CD14-positive monocyte (primary cell): ENCODE measurements around the gene DOCK1. TPM values are rescaled to one million over a fixed set of nuclear protein-coding genes. Genes with fewer than 3 reads are reported as not detected.

Experiments used
- DNase-seq, 3 donors: peaks; one replicate each; pipeline ENCODE4 v3.0.0-alpha.2; 2011 to 2022
- H2AFZ ChIP-seq: 2 replicates; pipeline ENCODE4 v1.6.0; 2012; ENCODE audit warnings: mild to moderate bottlenecking, low read depth, low read length, inconsistent platforms; ENCODE audit not compliant: insufficient read depth, poor library complexity, severe bottlenecking
- H3K27ac ChIP-seq, 2 donors: 1 replicate in 1 of 2; 2 replicates in 1 of 2; pipeline ENCODE4 v1.5.1; 2012 to 2013; ENCODE audit warnings: low read length in 2 of 2, control low read depth in 1 of 2, inconsistent platforms in 1 of 2, low read depth in 1 of 2, mild to moderate bottlenecking in 1 of 2
- H3K27me3 ChIP-seq, 2 donors: one replicate each; pipeline versions ENCODE4 v1.6.0 to v1.6.1; 2011 to 2013; ENCODE audit warnings: low read length in 2 of 2; ENCODE audit not compliant: control insufficient read depth in 2 of 2, insufficient read depth in 2 of 2
- H3K36me3 ChIP-seq, 2 donors: replicated peaks in 1 of 2; 1 replicate in 1 of 2; 2 replicates in 1 of 2; pipeline versions ENCODE4 v1.5.1 to v1.6.1; 2012 to 2013; ENCODE audit warnings: low read length in 2 of 2, control low read depth in 1 of 2, inconsistent platforms in 1 of 2, mild to moderate bottlenecking in 1 of 2; ENCODE audit not compliant: insufficient read depth in 2 of 2, control insufficient read depth in 1 of 2
- H3K4me1 ChIP-seq, 2 donors: 1 replicate in 1 of 2; 2 replicates in 1 of 2; pipeline versions ENCODE4 v1.5.1 to v1.6.1; 2012 to 2013; ENCODE audit warnings: low read length in 2 of 2, control low read depth in 1 of 2, inconsistent platforms in 1 of 2, mild to moderate bottlenecking in 1 of 2, moderate library complexity in 1 of 2; ENCODE audit not compliant: insufficient read depth in 2 of 2, control insufficient read depth in 1 of 2
- H3K4me2 ChIP-seq: replicated peaks from 2 replicates; pipeline ENCODE3; 2012; ENCODE audit warnings: low read length, moderate library complexity, mild to moderate bottlenecking; ENCODE audit not compliant: poor library complexity, severe bottlenecking; ENCODE audit errors: extremely low read depth
- H3K4me3 ChIP-seq, 3 experiments: fragments of 200-600 bp in 1 of 3; sonication (generic) in 1 of 3; replicated peaks in 1 of 3; 1 replicate in 2 of 3; 2 replicates in 1 of 3; pipeline ENCODE4 v1.5.1; 2011 to 2013; ENCODE audit warnings: low read length in 3 of 3, mild to moderate bottlenecking in 3 of 3, control low read depth in 2 of 3, low read depth in 2 of 3, inconsistent platforms in 1 of 3, moderate library complexity in 1 of 3
- H3K79me2 ChIP-seq: 2 replicates; pipeline ENCODE4 v1.6.0; 2012; ENCODE audit warnings: mild to moderate bottlenecking, control low read depth, inconsistent platforms, low read length, moderate library complexity; ENCODE audit not compliant: insufficient read depth
- H3K9ac ChIP-seq: 2 replicates; pipeline ENCODE4 v1.6.0; 2017; ENCODE audit warnings: low read length, mild to moderate bottlenecking; ENCODE audit not compliant: insufficient read depth, poor library complexity, severe bottlenecking
- H3K9me3 ChIP-seq, 2 donors: replicated peaks in 1 of 2; 1 replicate in 1 of 2; 2 replicates in 1 of 2; pipeline versions ENCODE4 v1.5.1 to v1.6.1; 2012 to 2013; ENCODE audit warnings: low read length in 2 of 2, control low read depth in 1 of 2; ENCODE audit not compliant: control insufficient read depth in 1 of 2, insufficient read depth in 1 of 2
- H4K20me1 ChIP-seq: 2 replicates; pipeline ENCODE4 v1.6.0; 2012; ENCODE audit warnings: mild to moderate bottlenecking, low read length, control low read depth, moderate library complexity; ENCODE audit not compliant: insufficient read depth
- H3K27ac Mint-ChIP-seq, 7 donors: one replicate each; pipeline ENCODE4 v1.8.0; 2020; ENCODE audit warnings: mild to moderate bottlenecking in 7 of 7, mixed read lengths in 7 of 7, moderate library complexity in 6 of 7, inconsistent platforms in 2 of 7
- H3K27me3 Mint-ChIP-seq, 3 donors: one replicate each; pipeline ENCODE4 v1.8.0; 2021 to 2022; ENCODE audit warnings: low read depth in 3 of 3, mild to moderate bottlenecking in 3 of 3, mixed read lengths in 3 of 3, moderate library complexity in 3 of 3, inconsistent platforms in 1 of 3
- H3K36me3 Mint-ChIP-seq, 2 donors: one replicate each; pipeline ENCODE4 v1.8.0; 2020; ENCODE audit warnings: mixed read lengths in 2 of 2, inconsistent platforms in 1 of 2, mild to moderate bottlenecking in 1 of 2
- H3K4me1 Mint-ChIP-seq: one replicate; pipeline ENCODE4 v1.8.0; 2020; ENCODE audit warnings: mild to moderate bottlenecking, mixed read lengths
- H3K4me3 Mint-ChIP-seq, 2 donors: one replicate each; pipeline ENCODE4 v1.8.0; 2020; ENCODE audit warnings: mild to moderate bottlenecking in 2 of 2, mixed read lengths in 2 of 2, moderate library complexity in 1 of 2
- H3K9me3 Mint-ChIP-seq, 7 donors: one replicate each; pipeline ENCODE4 v1.8.0; 2020 to 2022; ENCODE audit warnings: mixed read lengths in 7 of 7, mild to moderate bottlenecking in 6 of 7, moderate library complexity in 6 of 7, inconsistent platforms in 2 of 7
- CTCF ChIP-seq: fragments of 200-600 bp; IDR thresholded peaks from one replicate; pipeline ENCODE4 v1.8.0; 2022; ENCODE audit warnings: antibody characterized with exemption, mild to moderate bottlenecking
- WGBS: methylation state at CpG from one replicate; pipeline ENCODE4 v1.1.5; 2013; ENCODE audit warnings: missing lambda C conversion rate; ENCODE audit not compliant: insufficient coverage; 5-methylcytosine and 5-hydroxymethylcytosine counted together
- intact Hi-C, 2 donors: fragments of 100-400 bp; cut with micrococcal nuclease; formaldehyde crosslinking; loops; one replicate each; pipeline versions ENCODE4 v1.15.0 to v1.15.1; 2023
- polyA plus RNA-seq, 3 donors: library from polyadenylated mRNA; depleted of rRNA in 1 of 3; unstranded in 2 of 3; stranded (reverse) in 1 of 3; fragments of 300-500 nt in 2 of 3; fragments of >200 nt in 1 of 3; fragmentation: Illumina TruSeq in 2 of 3; gene quantifications; 1 replicate in 2 of 3; 2 replicates in 1 of 3; pipeline ENCODE4 v1.2.3, GENCODE V29; 2012 to 2021

The DOCK1 gene
- polyA plus RNA-seq, 3 donors: 0.31 to 0.35 TPM; not detected in 1

GRCh38 chr10:127254276-127254675, 349.0 kb downstream of the DOCK1 start:
- Histone ChIP-seq H3K27ac (peak overlapping the region in 1 of 2 donors; percentile 30), H3K4me2 (peak overlapping the region; percentile 27), H3K4me1 (peaks cover 19 to 26% of the 10 kb centered on the region in 2 donors), H3K9me3 (no peaks in the 10 kb centered on the region), H2AFZ (no peak overlapping the region), H3K4me3 (peak overlapping the region in 1 of 3 experiments; percentile 13), H3K36me3 (no peaks in the 10 kb centered on the region), H3K9ac (no peak overlapping the region), H3K27me3 (no peaks in the 10 kb centered on the region), H3K79me2 (no peaks in the 10 kb centered on the region), H4K20me1 (no peaks in the 10 kb centered on the region)
- Mint-ChIP-seq H3K27me3 (peaks cover 0 to 2% (median 0%) of the 10 kb centered on the region in 3 donors), H3K27ac (peak overlapping the region in 6 of 7 donors; percentile 16 to 76 (median 52)), H3K4me1 (peaks cover 36% of the 10 kb centered on the region), H3K9me3 (peaks cover 0 to 3% (median 0%) of the 10 kb centered on the region in 7 donors), H3K36me3 (no peaks in the 10 kb centered on the region), H3K4me3 (peak overlapping the region in 1 of 2 donors; percentile 61)
- intact Hi-C loops: no loop called here
- WGBS: 0% methylated on average over 2 of the region's 3 CpGs
- no peak for TF ChIP-seq CTCF
- DNase-seq: peak; percentile 14 to 56 (median 55)

- no peak for TF ChIP-seq CTCF
- no peak overlapping the region for H3K27ac Mint-ChIP-seq
- no peaks in the 10 kb centered on the region for H3K79me2 ChIP-seq
- H3K4me3 ChIP-seq: no peak overlapping the region
- H3K4me1 ChIP-seq: peaks cover 19 to 26% of the 10 kb centered on the region in 2 donors
- H3K9me3 Mint-ChIP-seq: peaks cover 0 to 9% (median 7%) of the 10 kb centered on the region in 7 donors
- no peaks in the 10 kb centered on the region for H3K36me3 Mint-ChIP-seq
- H3K4me2 ChIP-seq: no peak overlapping the region
- intact Hi-C loops: no loop called here
- no peaks in the 10 kb centered on the region for H4K20me1 ChIP-seq
- peaks cover 33% of the 10 kb centered on the region for H3K4me1 Mint-ChIP-seq
- H3K27me3 ChIP-seq: no peaks in the 10 kb centered on the region
- no peak overlapping the region for H2AFZ ChIP-seq
- H3K27me3 Mint-ChIP-seq: peaks cover 0 to 2% (median 2%) of the 10 kb centered on the region in 3 donors
- peaks cover 7 to 12% of the 10 kb centered on the region in 2 donors for H3K9me3 ChIP-seq
- no peak overlapping the region for H3K27ac ChIP-seq
- 79% methylated on average over 7 of the region's 8 CpGs for WGBS
- DNase-seq: no peak
- H3K9ac ChIP-seq: no peak overlapping the region
- no peaks in the 10 kb centered on the region for H3K36me3 ChIP-seq
- no peak overlapping the region for H3K4me3 Mint-ChIP-seq
Measured at GRCh38 chr10:127257395-127257794, 352.2 kb downstream of the DOCK1 start.
